K562 (cell line): ENCODE measurements around the gene CHTOP. TPM values are rescaled to one million over a fixed set of nuclear protein-coding genes. Genes with fewer than 3 reads are reported as not detected.

Experiments
- CBX2 ChIP-seq: fragments of 200-600 bp; sonication (generic); IDR thresholded peaks from one replicate; pipeline ENCODE4 v1.6.1; 2012; ENCODE audit warnings: mild to moderate bottlenecking, low read length, inconsistent platforms; ENCODE audit not compliant: insufficient read depth, poor library complexity, severe bottlenecking
- DPF2 ChIP-seq: fragments of 450-650 bp; IDR thresholded peaks from 2 replicates; pipeline ENCODE4 v1.6.1; 2016
- HNRNPL ChIP-seq: fragments of 200-400 bp; formaldehyde crosslinking; IDR thresholded peaks from 2 replicates; pipeline ENCODE4 v1.6.1; 2017; ENCODE audit warnings: low read depth, mild to moderate bottlenecking, low read length
- IRF2 ChIP-seq: sonication (generic); formaldehyde crosslinking; IDR thresholded peaks from 2 replicates; pipeline ENCODE4 v1.8.1; 2022; ENCODE audit warnings: mild to moderate bottlenecking, missing genetic modification reagents
- NONO ChIP-seq, 2 experiments: fragments of 200-400 bp in 1 of 2; fragments of 450-650 bp in 1 of 2; formaldehyde crosslinking in 1 of 2; IDR thresholded peaks; 2 replicates each; pipeline ENCODE4 v1.6.1; 2017; ENCODE audit warnings: low read depth in 2 of 2, mild to moderate bottlenecking in 2 of 2, moderate library complexity in 2 of 2, low read length in 1 of 2
- PCBP2 ChIP-seq: fragments of 200-400 bp; formaldehyde crosslinking; IDR thresholded peaks from 2 replicates; pipeline ENCODE4 v1.6.1; 2018; ENCODE audit warnings: low read length, low read depth, mild to moderate bottlenecking, moderate library complexity; ENCODE audit not compliant: poor library complexity, severe bottlenecking
- STAT5A ChIP-seq: IDR thresholded peaks from 2 replicates; pipeline ENCODE4 v1.6.1; 2012; ENCODE audit warnings: low read length, inconsistent platforms, borderline replicate concordance
- ZNF24 ChIP-seq: fragments of 450-650 bp; IDR thresholded peaks from 2 replicates; pipeline ENCODE4 v1.6.1; 2016
- ZNF586 ChIP-seq: fragments of 450-650 bp; formaldehyde crosslinking; conservative IDR thresholded peaks from 2 replicates; pipeline ENCODE4 v1.4.0; 2020; ENCODE audit warnings: mild to moderate bottlenecking, moderate library complexity
- ZNF75A ChIP-seq: fragments of 450-650 bp; formaldehyde crosslinking; IDR thresholded peaks from 2 replicates; pipeline ENCODE4 v1.4.0; 2020; ENCODE audit warnings: mild to moderate bottlenecking
- polyA plus RNA-seq, 8 experiments: library from polyadenylated mRNA; depleted of rRNA in 4 of 8; stranded (reverse) in 5 of 8; unstranded in 3 of 8; fragments of >200 nt; fragmentation: Nextera tagmentation in 2 of 8; fragmentation: Illumina TruSeq in 1 of 8; extraction: Ambion mirVana in 2 of 8; extraction: Trizol in 1 of 8; gene quantifications; 2 replicates each; pipeline versions ENCODE4 v1.2.1 to v1.2.3, GENCODE V29; 2011 to 2014; ENCODE audit warnings: inconsistent platforms in 1 of 8, missing spikeins in 1 of 8
- total RNA-seq, 7 experiments: library from RNA; depleted of rRNA in 6 of 7; stranded (reverse); fragments of >200 nt in 6 of 7; fragmentation: Illumina TruSeq in 2 of 7; extraction: Trizol in 2 of 7; gene quantifications; 2 replicates each; pipeline versions ENCODE4 v1.2.1 to v1.2.3, GENCODE V29; 2011 to 2021; ENCODE audit warnings: low replicate concordance in 1 of 7
- TF ChIP-seq, protein P1 (sequence below): sonication (generic); IDR thresholded peaks from 2 replicates; pipeline ENCODE4 v1.6.1; 2016
- TF ChIP-seq, protein P2 (sequence below), 2 experiments: fragments of 450-650 bp; IDR thresholded peaks; 2 replicates each; pipeline ENCODE4 v1.6.1; 2016; ENCODE audit warnings: mild to moderate bottlenecking in 2 of 2, borderline replicate concordance in 1 of 2, low read depth in 1 of 2, moderate library complexity in 1 of 2
- TF ChIP-seq, protein P3 (sequence below): sonication (generic); formaldehyde crosslinking; IDR thresholded peaks from 2 replicates; pipeline ENCODE4 v1.9.0; 2022; ENCODE audit warnings: mild to moderate bottlenecking, missing genetic modification reagents
- TF ChIP-seq, protein P4 (sequence below): fragments of 200-800 bp; sonication (Bioruptor generic); IDR thresholded peaks from 2 replicates; pipeline ENCODE4 v1.6.1; 2017; ENCODE audit warnings: missing genetic modification characterization, missing compliant biosample characterization

The CHTOP gene
- total and polyA plus RNA-seq, 9 of the 15 experiments (the other 6 are each of a cell fraction or from before 2014, with no cell fraction given), result 10.2 to 91.8 (median 60.8) TPM

DNA sequence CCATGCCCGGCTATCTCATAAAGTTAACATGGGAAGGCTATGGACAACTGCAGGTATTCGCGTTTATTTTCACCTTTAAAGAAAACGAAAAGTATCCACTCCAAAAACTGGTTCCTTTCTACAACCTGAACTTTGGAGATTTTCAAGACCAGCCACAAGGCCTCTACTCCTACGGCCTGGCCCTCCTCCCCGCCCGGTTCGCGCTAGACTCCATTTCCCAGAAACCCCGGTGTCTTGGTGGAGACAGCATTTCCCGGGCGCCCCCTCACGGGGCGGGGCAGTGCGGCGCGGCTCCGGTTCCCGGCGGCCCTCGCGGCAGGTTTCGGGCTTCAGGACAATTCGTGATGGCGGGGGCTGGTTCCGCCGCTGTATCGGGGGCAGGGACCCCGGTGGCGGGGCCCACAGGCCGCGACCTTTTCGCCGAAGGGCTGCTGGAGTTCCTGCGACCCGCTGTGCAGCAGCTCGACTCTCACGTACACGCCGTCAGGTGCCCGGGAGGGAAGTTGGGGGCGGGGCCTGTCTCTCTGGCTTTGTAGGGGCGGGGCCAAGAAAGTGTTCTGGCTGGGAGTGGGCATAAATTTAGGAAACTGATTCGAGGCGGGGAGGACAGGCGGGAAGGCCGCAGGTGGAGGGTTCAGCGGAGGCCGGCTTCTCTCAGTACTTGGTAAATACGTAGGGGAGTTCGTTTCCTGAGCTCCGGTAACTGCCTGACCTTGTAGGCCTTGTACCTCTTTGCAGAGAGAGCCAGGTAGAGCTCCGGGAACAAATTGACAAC lies 24.7 kb downstream of the CHTOP start, which contains the start of gene SNAPIN (continued):
- no peak for TF ChIP-seq HNRNPL
- TF ChIP-seq CBX2, result no peak
- 0 out of 2 replicates have a peak, but pooled peaks have one; percentile 14 for TF ChIP-seq DPF2
- TF ChIP-seq ZNF75A (CRISPR knock-in tag), result no peak
- no peak for TF ChIP-seq PCBP2
- no peak for TF ChIP-seq NONO (IDR thresholded peaks at IDR 0.05; ENCODE audit: low read depth in 2 of 2, low read length in 1 of 2)
- no peak for TF ChIP-seq ZNF24
- no peak for TF ChIP-seq STAT5A
- TF ChIP-seq, protein P1, sequence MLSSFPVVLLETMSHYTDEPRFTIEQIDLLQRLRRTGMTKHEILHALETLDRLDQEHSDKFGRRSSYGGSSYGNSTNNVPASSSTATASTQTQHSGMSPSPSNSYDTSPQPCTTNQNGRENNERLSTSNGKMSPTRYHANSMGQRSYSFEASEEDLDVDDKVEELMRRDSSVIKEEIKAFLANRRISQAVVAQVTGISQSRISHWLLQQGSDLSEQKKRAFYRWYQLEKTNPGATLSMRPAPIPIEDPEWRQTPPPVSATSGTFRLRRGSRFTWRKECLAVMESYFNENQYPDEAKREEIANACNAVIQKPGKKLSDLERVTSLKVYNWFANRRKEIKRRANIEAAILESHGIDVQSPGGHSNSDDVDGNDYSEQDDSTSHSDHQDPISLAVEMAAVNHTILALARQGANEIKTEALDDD, result no peak
- TF ChIP-seq IRF2 (CRISPR knock-in tag), result no peak
- TF ChIP-seq, protein P2, sequence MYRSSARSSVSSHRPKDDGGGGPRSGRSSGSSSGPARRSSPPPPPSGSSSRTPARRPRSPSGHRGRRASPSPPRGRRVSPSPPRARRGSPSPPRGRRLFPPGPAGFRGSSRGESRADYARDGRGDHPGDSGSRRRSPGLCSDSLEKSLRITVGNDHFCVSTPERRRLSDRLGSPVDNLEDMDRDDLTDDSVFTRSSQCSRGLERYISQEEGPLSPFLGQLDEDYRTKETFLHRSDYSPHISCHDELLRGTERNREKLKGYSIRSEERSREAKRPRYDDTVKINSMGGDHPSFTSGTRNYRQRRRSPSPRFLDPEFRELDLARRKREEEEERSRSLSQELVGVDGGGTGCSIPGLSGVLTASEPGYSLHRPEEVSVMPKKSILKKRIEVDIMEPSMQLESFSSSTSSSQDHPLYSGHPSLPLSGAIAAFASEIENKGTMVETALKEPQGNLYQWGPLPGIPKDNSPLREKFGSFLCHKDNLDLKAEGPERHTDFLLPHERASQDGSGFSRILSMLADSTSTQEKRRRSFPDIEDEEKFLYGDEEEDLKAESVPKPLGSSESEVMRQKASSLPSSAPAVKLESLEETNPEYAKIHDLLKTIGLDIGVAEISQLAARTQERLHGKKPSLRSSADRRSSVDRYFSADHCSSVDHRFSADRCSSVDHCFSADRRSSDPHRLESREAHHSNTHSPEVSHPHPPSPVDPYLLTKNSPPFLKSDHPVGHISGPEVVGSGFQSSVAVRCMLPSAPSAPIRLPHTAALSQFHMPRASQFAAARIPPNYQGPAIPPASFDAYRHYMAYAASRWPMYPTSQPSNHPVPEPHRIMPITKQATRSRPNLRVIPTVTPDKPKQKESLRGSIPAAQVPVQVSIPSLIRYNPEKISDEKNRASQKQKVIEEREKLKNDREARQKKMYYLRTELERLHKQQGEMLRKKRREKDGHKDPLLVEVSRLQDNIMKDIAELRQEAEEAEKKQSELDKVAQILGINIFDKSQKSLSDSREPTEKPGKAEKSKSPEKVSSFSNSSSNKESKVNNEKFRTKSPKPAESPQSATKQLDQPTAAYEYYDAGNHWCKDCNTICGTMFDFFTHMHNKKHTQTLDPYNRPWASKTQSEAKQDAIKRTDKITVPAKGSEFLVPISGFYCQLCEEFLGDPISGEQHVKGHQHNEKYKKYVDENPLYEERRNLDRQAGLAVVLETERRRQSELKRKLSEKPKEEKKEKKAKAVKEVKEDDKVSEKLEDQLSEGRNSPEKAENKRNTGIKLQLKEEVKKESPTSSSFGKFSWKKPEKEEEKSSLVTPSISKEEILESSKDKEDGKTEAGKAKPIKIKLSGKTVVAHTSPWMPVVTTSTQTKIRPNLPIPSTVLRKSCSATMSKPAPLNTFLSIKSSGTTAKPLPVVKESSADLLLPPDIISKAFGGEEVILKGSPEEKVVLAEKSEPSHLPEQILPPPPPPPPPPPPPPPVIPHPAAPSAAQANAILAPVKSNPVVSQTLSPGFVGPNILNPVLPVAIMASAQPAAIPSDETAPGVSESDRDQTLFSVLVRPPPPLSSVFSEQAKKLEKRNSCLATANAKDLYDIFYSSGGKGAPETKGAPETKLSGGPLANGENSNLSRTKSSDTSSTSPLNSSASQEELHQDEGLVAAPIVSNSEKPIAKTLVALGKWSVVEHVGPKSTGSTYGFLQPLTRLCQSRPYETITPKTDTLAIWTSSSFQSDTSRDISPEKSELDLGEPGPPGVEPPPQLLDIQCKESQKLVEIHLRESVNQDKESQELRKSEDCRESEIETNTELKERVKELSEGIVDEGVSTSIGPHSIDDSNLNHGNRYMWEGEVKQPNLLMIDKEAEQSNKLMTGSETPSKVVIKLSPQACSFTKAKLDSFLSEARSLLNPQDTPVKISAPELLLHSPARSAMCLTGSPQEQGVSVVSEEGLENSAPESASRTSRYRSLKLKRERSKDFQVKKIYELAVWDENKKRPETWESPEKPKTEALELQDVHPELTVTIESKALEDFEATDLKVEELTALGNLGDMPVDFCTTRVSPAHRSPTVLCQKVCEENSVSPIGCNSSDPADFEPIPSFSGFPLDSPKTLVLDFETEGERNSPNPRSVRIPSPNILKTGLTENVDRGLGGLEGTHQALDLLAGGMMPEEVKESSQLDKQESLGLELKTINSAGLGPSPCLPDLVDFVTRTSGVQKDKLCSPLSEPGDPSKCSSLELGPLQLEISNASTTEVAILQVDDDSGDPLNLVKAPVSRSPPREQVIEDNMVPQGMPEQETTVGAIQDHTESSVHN (IDR thresholded peaks at IDR 0.05; ENCODE audit: borderline replicate concordance in 1 of 2, low read depth in 1 of 2), result no peak
- TF ChIP-seq, protein P3, sequence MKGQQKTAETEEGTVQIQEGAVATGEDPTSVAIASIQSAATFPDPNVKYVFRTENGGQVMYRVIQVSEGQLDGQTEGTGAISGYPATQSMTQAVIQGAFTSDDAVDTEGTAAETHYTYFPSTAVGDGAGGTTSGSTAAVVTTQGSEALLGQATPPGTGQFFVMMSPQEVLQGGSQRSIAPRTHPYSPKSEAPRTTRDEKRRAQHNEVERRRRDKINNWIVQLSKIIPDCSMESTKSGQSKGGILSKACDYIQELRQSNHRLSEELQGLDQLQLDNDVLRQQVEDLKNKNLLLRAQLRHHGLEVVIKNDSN (CRISPR knock-in tag), result no peak
- no peak for TF ChIP-seq ZNF586 (CRISPR knock-in tag)
- TF ChIP-seq, protein P4, sequence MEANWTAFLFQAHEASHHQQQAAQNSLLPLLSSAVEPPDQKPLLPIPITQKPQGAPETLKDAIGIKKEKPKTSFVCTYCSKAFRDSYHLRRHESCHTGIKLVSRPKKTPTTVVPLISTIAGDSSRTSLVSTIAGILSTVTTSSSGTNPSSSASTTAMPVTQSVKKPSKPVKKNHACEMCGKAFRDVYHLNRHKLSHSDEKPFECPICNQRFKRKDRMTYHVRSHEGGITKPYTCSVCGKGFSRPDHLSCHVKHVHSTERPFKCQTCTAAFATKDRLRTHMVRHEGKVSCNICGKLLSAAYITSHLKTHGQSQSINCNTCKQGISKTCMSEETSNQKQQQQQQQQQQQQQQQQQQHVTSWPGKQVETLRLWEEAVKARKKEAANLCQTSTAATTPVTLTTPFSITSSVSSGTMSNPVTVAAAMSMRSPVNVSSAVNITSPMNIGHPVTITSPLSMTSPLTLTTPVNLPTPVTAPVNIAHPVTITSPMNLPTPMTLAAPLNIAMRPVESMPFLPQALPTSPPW (CRISPR knock-in tag), result peak; percentile 89
